HuH-7 (cell line): ENCODE results near the gene EPB41L5.

Experiments used
- DNase-seq: peaks from one replicate; pipeline ENCODE4 v3.0.0; 2011; ENCODE audit warnings: low spot score

EPB41L5 gene

DNA sequence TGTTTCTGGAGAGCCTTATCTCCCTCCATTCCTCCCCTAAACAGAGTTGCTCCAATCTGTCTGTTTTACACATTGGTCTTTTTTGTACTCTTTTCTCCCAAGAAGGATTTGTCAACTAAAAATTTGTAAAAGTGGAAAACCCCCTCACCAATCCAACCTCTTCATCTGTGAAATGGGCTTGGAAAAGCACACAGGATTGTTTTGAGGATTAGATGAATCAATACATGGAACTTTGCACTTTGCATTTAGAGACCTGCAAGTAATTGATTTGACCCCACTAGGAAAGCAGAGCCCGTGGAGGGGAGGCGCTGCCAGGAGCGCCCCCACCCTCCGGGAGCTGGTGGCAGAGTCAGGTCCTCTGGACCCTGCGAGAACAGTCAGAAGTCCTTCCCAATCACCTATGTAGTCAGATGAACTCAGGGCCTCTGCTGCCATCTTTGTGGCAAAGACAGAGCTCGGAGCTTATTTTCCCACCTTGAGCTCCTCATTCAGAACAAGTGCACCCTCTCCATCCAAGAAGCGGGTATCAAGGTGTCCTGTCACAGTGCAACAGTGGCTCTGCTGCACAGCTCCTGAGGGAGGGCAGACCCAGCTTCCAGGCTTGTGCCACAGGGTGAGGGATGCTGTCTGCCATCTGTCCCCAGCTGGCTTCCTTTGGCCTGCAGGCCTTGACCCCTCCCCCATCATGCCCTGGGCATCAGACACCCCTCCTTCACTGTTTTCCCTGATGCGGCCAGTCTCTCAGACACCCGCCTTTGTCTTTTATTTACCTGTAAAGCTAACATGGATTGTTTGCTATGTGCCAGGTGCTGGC, 212.1 kb downstream of the EPB41L5 start:
- no peak for DNase-seq

GRCh38 chr2:120225549-120226065, 212.7 kb downstream of the EPB41L5 start:
- DNase-seq, result no peak

DNA sequence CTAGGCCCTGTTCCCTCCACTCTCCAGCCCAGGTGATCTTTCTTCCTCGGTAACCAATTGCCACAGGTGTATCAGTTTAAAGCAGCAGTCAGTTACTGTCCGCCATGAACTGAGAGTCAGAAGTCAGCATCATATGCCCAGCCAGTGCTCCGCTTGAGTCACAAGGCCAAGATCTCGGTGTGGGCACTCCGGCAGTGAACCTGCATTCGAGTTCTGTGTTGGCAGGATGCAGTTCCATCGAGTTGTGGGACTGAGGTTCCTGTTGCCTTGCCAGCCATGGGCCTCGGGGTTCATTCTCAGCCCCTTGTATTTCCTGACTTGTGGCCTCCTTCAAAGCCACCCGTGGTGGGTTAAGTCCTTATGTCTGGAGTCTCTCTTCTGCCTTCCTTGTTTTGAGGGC, 213.4 kb downstream of the EPB41L5 start:
- no peak for DNase-seq

GRCh38 chr2:120227111-120227991, 214.5 kb downstream of the EPB41L5 start:
- DNase-seq, result no peak

DNA sequence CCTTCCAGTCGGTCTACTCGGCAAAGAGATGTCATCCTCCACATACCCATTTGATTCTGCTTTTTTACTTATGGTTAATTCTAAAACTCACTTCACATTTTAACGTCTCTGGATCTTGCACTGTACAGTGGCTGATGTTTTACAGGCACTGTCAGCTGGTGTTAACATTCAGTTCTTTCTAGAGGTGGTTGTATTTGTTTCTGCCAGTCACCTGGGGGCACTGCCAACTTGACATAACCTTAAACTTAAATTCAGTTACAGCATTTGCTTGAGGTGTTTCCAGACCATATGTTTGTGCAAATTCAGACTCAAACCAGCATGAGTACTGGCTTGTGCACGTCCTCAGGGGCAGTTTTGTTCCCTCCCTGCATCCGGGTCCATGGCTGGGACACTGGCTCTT, 215.6 kb downstream of the EPB41L5 start:
- no peak for DNase-seq
